Liver (tissue), 3 donors: Measurements from ENCODE around the gene SLC30A10.
A peak's percentile ranks its signal among the peaks of the same experiment; 100 is the strongest.

Experiments used
- ATF3 ChIP-seq: IDR thresholded peaks from 2 replicates; pipeline ENCODE4 v1.6.1; 2016; ENCODE audit warnings: antibody characterized with exemption
- CTCF ChIP-seq: fragments of 150-350 bp; IDR thresholded peaks from 2 replicates; pipeline ENCODE4 v1.5.1; 2017; ENCODE audit warnings: improper control_type of control experiment, low read depth, low read length; ENCODE audit not compliant: missing input control
- GABPA ChIP-seq, 2 donors: IDR thresholded peaks in 1 of 2; conservative IDR thresholded peaks in 1 of 2; 2 replicates each; pipeline ENCODE4 v1.6.1; 2016; ENCODE audit warnings: antibody characterized with exemption in 2 of 2, mild to moderate bottlenecking in 1 of 2, moderate library complexity in 1 of 2
- MAX ChIP-seq: IDR thresholded peaks from 2 replicates; pipeline ENCODE4 v1.6.1; 2016; ENCODE audit warnings: antibody characterized with exemption
- RAD21 ChIP-seq, 2 donors: IDR thresholded peaks; 2 replicates each; pipeline ENCODE4 v1.6.1; 2016; ENCODE audit warnings: antibody characterized with exemption in 2 of 2, mild to moderate bottlenecking in 2 of 2
- YY1 ChIP-seq: IDR thresholded peaks from 2 replicates; pipeline ENCODE4 v1.6.1; 2016; ENCODE audit warnings: antibody characterized with exemption, mild to moderate bottlenecking
- donor health status: healthy.
- donor health status: healthy.

GRCh38 chr1:219883400-219884332 lies 44.7 kb downstream of the SLC30A10 start:
- peak; percentile 43 for TF ChIP-seq ATF3
- TF ChIP-seq RAD21 (IDR thresholded peaks at IDR 0.05): peak; percentile 43 to 57
- no peak for TF ChIP-seq CTCF
- peak; percentile 90 for TF ChIP-seq YY1
- TF ChIP-seq MAX: peak; percentile 71
- no peak for TF ChIP-seq GABPA (IDR thresholded peaks at IDR 0.05 in 1 of 2, conservative IDR thresholded peaks at IDR 0.05 in 1 of 2)
